ENCODE results near the gene RPL10. TPM values are rescaled to one million over a fixed set of nuclear protein-coding genes. Genes with fewer than 3 reads are reported as not detected.

Gene RPL10
- total RNA-seq, 2 donors from 2014 or later: 1,357 to 2,520 TPM

DNA sequence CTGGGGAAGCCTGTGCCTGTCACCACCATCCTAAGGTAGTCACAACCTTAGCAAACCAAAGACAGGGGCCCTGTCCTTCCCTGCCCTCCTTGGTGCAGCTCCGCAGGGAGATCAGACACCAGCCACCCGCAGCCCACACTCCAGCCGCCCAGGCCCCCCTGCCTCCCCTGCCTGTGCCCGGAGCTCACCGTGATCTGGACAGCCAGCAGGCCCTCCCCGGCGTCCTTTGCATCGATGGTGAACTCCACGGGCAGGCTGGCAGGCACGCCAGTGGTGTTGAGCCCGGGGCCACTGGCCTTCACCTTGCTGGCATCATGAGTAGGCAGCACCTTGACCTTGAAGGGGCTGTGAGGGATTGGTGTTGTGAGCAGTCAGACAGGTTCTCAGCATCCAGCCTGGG is 40.2 kb upstream of the RPL10 start:
- no peak for ATAC-seq
- no peaks in the 10 kb centered on the region for H3K9me3 Mint-ChIP-seq
- H3K36me3 Mint-ChIP-seq: peaks cover 0 to 4% of the 10 kb centered on the region in 2 donors
- no peak overlapping the region for H3K27ac Mint-ChIP-seq
- no peak for DNase-seq (ENCODE audit: low spot score in 2 of 2)

DNA sequence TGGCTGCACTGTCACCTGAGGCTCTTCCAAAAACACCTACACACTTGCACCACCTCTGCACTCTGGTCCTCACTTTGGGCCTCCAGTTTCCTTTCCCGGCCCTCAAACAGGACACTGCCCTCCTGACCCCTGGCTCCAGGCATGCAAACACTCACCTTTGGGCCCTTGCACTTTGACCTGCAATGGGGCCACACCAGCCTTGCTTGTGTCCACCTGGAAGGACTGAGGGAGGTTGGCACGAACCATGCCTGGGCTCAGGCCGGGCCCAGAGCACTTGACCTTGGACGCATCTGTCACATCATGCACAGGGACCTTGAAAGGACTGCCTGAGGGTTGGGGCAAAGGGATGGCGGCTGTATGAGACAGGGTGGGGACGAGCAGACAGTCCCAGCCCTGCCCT is 39.3 kb upstream of the RPL10 start:
- ATAC-seq (no peak), DNase-seq (ENCODE audit: low spot score in 2 of 2) (no peak)
- Mint-ChIP-seq H3K27ac (peak overlapping the region in 1 of 2 donors; percentile 59), H3K36me3 (peaks cover 0 to 4% of the 10 kb centered on the region in 2 donors), H3K9me3 (no peaks in the 10 kb centered on the region)

DNA sequence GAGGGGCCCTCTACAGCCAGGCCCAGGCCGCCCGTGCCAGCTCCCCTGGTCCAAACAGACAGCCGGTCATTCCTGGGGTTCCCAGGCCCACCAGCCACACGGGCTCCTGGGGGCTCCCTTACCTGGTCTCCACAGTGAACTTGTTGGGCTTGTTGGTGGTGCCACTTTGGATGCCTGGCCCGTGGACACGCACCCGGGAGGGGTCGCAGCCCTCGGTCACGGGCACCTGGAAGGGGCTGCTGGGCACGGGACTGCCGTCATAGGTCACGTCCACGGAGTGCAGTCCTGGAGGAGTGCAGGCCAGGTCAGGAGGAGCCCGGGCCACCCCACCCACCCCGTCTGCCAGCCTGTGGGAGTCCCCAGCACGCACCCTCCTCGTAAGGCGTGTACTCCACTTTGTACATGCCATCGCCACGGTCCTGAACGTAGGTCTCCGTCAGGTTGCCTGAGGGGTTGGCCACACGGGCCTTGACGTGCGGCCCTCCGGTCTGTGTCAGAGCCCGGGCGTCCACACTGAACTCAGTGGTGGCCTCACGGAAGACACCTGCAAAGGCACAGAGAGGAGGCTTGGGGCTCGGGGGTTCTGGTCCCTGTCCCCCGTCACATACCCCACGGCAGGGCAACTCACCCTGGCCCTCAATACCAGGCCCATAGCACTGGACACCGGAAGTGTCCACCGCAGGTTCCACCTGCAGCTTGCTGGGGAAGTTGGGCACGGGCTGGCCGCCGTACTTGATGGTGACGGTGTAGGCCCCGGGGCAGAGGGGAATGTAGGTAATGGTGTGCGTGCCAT is 38.6 kb upstream of the RPL10 start:
- DNase-seq (ENCODE audit: low spot score in 2 of 2) (no peak), ATAC-seq (no peak)
- Mint-ChIP-seq H3K9me3 (no peaks in the 10 kb centered on the region), H3K27ac (no peak overlapping the region), H3K36me3 (peaks cover 0 to 5% of the 10 kb centered on the region in 2 donors)

DNA sequence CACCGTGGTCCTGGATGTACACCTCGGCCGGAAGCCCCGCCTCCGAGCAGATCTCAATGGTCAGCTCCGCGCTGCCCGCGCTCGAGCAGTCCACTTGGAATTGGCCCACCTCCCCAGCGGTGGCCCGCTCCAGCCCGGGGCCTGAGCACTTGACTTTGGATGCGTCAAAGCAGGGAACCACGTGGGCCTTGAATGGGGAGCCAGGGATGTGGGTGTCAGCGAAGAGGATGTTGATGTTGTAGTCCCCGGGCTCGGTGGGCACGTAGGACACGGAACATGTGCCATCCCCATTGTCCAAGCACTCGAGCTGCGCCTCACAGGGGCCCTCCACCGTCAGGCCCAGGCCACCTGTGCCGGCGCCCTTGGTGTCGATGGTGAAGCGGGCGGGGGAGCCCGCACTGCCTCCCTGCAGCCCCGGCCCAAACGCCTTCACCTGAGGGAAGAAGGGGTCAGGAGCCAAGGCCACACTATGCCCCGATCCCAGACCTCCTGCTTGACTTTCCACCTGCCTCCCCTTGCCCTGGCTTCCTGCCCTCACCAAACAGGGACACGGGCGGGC is 37.9 kb upstream of the RPL10 start:
- H3K36me3 Mint-ChIP-seq: peaks cover 0 to 10% of the 10 kb centered on the region in 2 donors
- ATAC-seq: no peak
- no peak for DNase-seq (ENCODE audit: low spot score in 2 of 2)
- no peaks in the 10 kb centered on the region for H3K9me3 Mint-ChIP-seq
- no peak overlapping the region for H3K27ac Mint-ChIP-seq

DNA sequence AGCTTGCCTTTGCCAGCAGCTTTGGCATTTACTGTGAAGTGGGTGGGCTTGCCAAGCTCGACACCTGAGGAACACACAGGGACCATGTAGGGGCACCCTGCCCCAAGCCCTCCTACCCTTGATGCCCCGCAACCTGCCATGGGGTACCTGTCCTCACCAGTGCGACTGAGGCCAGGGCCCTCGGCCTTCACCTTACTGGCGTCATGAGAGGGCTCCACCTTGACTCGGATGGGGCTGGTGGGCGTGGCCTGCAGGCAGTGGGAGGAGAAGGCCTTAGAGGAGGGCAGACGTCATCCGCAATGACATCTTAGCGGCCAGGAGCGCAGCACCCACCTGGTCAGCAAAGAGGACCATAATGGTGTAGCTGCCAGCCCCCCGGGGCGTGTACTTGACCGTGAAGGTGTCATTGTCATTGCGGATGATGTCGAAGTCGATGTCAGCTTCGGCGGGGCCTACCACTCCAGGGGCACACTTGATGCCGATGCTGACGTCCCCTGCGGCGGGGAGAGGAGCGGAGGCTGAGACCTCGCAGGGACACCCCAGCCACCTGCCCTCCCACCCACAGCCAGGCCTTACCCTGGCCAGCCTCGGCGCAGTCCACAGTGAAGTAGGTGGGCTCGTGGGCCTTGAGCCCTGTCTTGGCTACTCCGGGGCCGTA is 36.0 kb upstream of the RPL10 start:
- H3K27ac Mint-ChIP-seq: no peak overlapping the region
- ATAC-seq (no peak), DNase-seq (ENCODE audit: low spot score in 2 of 2) (no peak)
- H3K36me3 Mint-ChIP-seq: peaks cover 0 to 10% of the 10 kb centered on the region in 2 donors
- H3K9me3 Mint-ChIP-seq: no peaks in the 10 kb centered on the region

DNA sequence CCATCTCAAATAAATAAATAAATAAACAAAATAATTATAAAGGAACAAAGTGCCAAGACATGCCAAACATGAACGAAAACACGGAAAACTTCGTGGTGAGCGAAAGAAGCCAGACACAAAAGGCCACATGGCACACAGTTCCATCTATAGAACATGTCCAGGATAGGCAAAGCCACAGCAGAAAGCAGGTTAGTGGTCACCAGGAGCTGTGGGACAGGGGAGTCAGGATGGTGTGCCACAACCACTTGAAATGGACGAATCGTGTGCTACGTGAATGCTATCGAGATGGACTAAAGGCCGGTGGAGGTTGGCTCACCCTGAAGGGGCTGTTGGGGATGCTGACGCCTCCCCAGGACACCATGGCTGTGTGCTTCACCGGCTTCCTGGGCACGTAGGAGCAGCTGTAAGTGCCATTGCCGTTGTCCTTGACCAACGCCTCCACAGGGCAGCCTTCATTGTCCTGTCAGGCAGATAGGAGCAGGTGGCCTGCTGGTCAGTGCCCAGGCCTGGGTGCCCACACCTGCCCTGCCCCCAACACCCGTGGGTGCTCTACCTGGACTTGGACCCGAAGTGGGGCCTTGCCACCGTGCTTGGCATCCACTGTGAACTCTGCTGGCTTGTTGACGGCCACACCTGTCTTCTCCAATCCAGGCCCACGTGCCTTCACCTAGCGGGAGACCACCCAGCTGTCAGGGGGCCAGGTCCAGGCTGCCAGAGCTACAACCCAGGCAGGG is 34.3 kb upstream of the RPL10 start:
- no peak overlapping the region for H3K27ac Mint-ChIP-seq
- no peak for DNase-seq (ENCODE audit: low spot score in 2 of 2)
- H3K9me3 Mint-ChIP-seq: no peaks in the 10 kb centered on the region
- ATAC-seq: no peak
- peaks cover 0 to 7% of the 10 kb centered on the region in 2 donors for H3K36me3 Mint-ChIP-seq

DNA sequence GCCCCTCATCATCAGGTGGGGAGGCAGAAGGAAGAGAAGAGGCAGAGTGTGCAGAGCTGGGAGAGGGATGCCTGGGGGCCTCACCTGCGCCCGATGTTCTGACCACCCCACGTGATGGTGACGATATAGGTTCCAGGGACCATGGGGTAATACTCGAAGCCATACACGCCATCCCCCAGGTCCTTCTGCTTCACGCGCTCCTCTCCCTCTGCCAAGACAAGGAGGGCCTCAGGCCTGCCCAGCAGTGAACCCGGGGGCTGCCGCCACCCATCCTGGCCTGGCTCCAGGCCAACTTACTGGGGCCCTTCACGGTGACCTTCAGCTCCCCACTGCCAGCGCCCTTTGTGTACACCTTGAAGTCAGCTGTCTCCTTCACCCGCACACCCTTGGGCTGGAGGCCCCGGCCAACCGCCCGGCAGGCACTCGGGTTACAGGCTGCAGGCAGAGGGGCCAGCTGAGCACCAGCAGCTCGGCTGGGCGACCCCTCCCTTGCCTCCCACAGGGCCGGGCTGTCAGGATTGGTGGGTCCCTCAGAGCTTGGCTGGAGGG is 33.1 kb upstream of the RPL10 start:
- H3K27ac Mint-ChIP-seq: peak overlapping the region in 1 of 2 donors; percentile 14
- ATAC-seq (no peak), DNase-seq (ENCODE audit: low spot score in 2 of 2) (no peak)
- H3K36me3 Mint-ChIP-seq: peaks cover 5 to 11% of the 10 kb centered on the region in 2 donors
- no peaks in the 10 kb centered on the region for H3K9me3 Mint-ChIP-seq

DNA sequence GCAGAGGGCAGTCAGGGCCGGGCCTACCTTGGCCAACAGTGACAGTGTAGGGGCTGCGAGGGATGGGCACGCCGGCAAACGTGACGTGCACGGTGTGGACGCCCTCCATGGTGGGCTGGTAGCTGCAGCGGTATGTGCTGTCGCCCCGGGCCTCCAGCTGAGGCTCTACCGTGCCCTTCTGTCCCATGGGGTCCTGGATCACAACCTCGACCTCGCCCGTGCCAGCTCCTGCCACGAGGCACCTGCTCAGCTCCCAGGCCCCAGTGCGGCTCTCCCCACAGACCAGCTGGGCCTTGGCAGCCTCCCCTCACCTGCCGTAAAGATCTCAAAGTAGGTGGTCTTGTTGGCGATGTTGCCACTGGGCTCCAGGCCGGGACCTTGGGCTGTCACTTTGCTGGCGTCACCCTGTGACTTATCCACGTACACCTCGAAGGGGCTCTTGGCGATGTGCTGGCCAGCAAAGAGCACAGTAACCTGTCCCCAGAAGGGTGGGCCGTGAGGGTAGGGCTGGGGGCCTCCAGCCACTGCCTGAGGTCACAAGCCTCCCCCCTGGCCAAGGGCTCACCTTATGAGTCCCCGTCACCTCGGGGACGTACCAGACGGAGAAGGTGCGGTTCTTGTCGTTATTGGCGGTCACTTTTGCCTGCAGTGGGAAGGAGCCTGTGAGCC is 32.0 kb upstream of the RPL10 start:
- DNase-seq (ENCODE audit: low spot score in 2 of 2) (no peak), ATAC-seq (no peak)
- Mint-ChIP-seq H3K9me3 (no peaks in the 10 kb centered on the region), H3K36me3 (peaks cover 5 to 12% of the 10 kb centered on the region in 2 donors), H3K27ac (no peak overlapping the region)

DNA sequence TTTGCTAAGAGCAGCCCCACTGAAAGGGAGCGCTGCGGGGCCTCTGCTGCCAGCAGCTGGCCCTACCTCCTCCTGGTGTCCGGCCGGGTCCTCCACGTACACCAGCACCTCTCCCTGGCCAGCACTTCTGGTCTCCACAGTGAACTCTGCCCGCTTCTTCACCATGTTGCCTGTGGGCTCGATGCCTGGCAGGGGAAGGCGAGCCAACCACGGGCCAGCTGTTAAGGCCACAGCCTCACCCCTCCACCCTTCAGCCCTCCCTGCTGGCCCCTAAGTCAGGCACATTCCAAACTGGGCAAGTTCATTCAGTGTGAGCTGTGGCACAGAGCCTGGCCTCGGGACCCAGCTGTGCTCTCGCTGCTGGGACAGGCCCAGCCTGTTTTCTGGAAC is 31.5 kb upstream of the RPL10 start:
- ATAC-seq: no peak
- no peaks in the 10 kb centered on the region for H3K9me3 Mint-ChIP-seq
- H3K27ac Mint-ChIP-seq: no peak overlapping the region
- DNase-seq (ENCODE audit: low spot score in 2 of 2): no peak
- peaks cover 5 to 12% of the 10 kb centered on the region in 2 donors for H3K36me3 Mint-ChIP-seq

DNA sequence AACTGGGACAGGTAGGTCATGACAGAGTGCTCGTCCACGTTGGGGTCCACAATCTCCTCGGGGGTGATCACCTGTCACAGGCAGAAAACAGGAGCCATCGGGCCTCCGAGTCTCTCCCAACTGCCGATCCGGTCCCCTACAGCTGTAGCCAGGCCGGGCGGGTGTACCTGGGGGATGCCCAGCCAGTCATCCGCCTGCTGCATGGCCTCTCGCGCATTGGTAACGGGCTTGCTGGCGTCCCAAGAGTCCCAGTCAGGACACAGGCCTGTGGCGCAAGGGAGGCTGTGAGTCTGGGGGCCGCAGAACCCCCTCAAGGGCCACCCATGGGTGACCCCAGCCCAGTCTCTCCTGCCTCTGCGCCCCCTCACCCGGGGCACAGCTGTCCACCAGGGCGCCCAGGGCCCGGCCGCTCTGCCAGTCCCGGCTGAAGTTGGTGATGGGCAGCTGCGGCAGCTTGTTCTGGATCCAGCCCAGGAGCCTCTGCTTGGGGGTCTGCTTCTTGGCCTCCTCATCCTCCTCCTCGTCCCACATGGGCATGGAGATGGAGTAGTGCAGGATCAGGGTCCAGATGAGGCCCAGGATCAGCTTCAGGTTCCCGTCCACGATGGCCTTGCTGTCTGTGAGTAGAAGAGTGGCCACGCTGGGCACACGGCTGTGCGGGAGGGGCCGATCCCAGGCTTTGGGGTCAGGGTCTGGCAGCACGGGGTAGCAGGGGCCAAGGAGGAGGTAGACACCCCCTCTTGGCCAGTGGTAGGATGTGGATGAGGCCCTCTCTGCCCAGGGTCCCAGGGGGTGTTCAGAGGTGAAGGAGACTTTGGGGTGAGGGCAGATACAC is 30.5 kb upstream of the RPL10 start:
- Mint-ChIP-seq H3K36me3 (peaks cover 5 to 12% of the 10 kb centered on the region in 2 donors), H3K27ac (peak overlapping the region; percentile 81 to 91), H3K9me3 (no peaks in the 10 kb centered on the region)
- DNase-seq (ENCODE audit: low spot score in 2 of 2) (no peak), ATAC-seq (no peak)

DNA sequence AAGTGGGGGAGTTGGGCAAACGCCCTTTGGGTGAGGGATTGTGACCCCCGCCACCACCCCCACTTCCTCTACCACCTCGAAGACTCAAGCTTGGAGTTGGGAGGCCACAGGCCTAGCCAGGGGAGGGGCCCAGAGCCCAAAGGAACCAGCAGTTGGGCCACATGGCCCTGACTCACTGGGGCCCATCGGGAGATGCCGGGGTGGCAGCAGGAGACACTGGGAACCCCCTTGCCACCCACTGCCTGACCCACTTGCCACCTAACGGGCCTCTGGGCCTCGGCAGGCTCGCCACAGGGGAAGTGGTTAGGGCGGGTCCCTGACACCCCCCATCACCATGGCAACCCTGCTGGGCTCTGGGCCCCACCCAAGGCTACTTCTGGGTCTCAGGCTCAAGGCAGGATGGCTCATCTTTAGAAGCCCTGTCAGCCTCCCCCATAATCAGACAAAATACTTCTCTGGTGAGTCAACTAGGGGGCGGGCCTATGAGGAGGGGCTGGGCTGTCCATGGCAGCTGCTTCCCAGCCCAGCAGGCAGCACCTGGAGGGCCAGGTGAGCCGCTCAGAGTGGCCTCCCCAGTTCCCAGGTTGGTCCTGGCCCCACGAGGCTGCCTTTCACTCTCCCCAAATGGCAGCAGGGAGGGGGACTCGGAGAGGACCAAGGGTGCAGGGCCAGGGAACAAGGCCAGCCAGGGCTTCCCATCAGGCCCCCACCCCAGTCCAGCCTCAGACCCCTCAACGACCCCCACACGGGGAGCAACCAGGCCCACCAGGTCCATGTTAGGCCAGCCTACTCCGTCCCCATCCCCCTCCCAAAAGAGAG is 29.3 kb upstream of the RPL10 start:
- H3K9me3 Mint-ChIP-seq: no peaks in the 10 kb centered on the region
- H3K27ac Mint-ChIP-seq: peak overlapping the region; percentile 81 to 91
- peaks cover 5 to 12% of the 10 kb centered on the region in 2 donors for H3K36me3 Mint-ChIP-seq
- ATAC-seq (peak; percentile 63 to 76), DNase-seq (ENCODE audit: low spot score in 2 of 2) (peak; percentile 74 to 95)

DNA sequence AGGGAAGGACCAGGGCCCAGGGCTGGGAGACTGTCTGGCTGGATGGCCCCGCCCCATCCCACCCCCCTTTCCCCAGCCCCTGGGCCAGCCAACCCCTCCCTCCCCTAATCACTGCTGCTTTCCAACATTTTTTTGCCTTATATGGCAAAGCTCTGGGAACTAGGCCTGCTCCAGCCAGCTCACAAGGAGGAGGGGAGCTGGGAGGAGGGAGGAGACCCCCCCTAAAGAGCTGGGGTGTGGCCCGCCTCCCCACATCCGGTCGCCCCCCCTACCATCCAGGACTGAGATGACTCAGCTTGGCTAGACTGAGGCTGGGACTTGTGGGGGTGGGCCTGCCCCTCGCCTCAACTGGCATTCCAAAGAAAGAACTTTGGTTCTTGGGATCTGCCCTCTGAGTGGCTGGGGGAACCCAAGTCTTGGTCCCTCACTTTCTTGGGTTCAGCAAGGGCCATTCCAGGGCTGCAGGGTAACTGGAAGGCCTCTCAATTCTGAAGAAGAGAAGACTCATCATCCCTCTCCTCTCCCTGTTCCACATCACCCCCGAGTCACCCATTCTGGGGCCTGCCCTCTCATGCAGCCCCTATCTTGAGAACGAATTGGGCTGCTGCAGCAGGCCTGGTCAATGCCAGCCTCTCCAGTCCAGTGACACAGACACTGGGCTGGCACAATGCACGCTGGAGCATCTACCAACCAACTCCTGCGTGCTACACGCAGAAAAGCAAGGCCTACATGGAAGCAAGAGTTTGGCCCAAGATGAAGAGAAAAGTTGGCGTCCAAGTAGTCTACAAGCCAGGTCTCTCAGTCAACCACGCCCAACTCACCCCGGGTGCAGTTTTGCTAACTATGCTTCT is 28.5 kb upstream of the RPL10 start:
- no peaks in the 10 kb centered on the region for H3K9me3 Mint-ChIP-seq
- peak overlapping the region; percentile 79 to 83 for H3K27ac Mint-ChIP-seq
- H3K36me3 Mint-ChIP-seq: peaks cover 5 to 9% of the 10 kb centered on the region in 2 donors
- ATAC-seq (peak; percentile 13 to 20), DNase-seq (ENCODE audit: low spot score in 2 of 2) (peak in 1 of 2 donors; percentile 75)

DNA sequence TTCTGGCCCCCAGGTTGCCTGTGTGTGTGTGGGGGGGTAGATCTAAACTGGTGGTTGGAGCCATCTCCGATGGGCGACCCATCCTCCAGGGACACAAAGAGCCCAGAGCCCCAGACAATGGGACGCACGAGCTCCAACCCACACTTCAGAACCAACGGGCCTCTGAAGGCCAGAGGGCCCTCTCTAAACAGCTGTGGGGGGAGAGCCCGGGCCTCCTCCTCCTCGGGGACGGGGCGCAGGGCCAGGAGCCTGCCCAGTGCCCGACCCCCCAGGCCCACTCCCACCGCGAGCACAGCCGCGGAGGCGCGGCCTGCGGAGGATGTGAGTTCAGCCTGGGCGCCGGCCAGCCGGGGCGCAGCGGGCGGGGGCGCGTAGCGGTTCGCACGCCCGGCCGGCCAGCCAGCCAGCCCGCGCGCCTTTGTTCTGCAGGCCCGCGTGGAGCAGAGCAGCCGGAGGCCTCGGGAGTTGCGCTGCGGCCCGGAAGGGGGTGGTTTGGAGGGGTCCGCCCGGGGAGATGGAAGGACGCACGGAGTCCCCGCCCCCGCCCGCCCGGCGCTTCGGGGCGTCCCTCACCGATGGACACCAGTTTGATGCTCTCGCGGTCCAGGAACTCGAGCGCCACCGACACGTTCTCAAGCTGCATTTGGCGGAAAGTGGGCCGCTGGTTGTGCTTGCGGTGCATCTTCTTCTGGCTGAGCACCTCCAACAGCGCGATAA is 27.7 kb upstream of the RPL10 start:
- DNase-seq (ENCODE audit: low spot score in 2 of 2) (no peak), ATAC-seq (no peak)
- peaks cover 5 to 6% of the 10 kb centered on the region in 2 donors for H3K36me3 Mint-ChIP-seq
- peak overlapping the region; percentile 79 to 83 for H3K27ac Mint-ChIP-seq
- H3K9me3 Mint-ChIP-seq: no peaks in the 10 kb centered on the region
